Measurements from ENCODE around the gene CAP2. TPM values are rescaled to one million over a fixed set of nuclear protein-coding genes. Genes with fewer than 3 reads are reported as not detected.

CAP2 gene
- total RNA-seq, 4 donors from 2014 or later: 1.5 to 11.5 (median 4.6) TPM

- TF ChIP-seq CTCF (IDR thresholded peaks at IDR 0.05; ENCODE audit: low read depth): no peak
These were observed 99.9 kb downstream of the CAP2 start for GRCh38 chr6:17493286-17493685.

GRCh38 chr6:17494177-17494576 is 100.8 kb downstream of the CAP2 start:
- TF ChIP-seq CTCF (IDR thresholded peaks at IDR 0.05; ENCODE audit: low read depth): no peak

GRCh38 chr6:17494919-17495318 is 101.5 kb downstream of the CAP2 start:
- TF ChIP-seq CTCF (IDR thresholded peaks at IDR 0.05; ENCODE audit: low read depth): no peak

- TF ChIP-seq CTCF (IDR thresholded peaks at IDR 0.05; ENCODE audit: low read depth): no peak
These were observed 104.2 kb downstream of the CAP2 start for GRCh38 chr6:17497535-17498095.

- TF ChIP-seq CTCF (IDR thresholded peaks at IDR 0.05; ENCODE audit: low read depth): no peak
These were observed 108.0 kb downstream of the CAP2 start for GRCh38 chr6:17501442-17501841.

- TF ChIP-seq CTCF (IDR thresholded peaks at IDR 0.05; ENCODE audit: low read depth): no peak
These were observed 108.7 kb downstream of the CAP2 start for GRCh38 chr6:17501982-17502704.

GRCh38 chr6:17503051-17503450 is 109.7 kb downstream of the CAP2 start:
- no peak for TF ChIP-seq CTCF (IDR thresholded peaks at IDR 0.05; ENCODE audit: low read depth)

Measured in subcutaneous adipose tissue (tissue), 4 donors.